ENCODE measurements around the gene RIPPLY3.
"Not testable (repeated sequence)": the region's sequence is repeated elsewhere in the genome, so short reads cannot be mapped to it uniquely, and the experiment has no call there.

RIPPLY3 gene

DNA sequence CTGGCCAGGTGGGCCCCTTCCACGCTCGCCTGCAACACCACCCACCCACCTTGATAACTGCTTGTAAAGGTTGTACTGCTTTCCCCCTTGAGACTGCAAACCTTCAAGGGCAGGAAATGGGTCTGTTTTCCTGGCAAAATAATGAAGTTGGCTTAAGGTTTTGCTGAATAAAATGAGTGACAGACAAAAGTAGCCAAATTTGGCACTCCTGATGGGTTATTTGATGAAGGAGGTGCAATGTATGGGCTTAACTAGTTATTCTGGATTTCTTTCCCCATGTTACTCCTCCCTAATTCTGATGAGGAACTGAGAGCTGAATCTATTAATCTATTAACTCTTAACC lies 25.5 kb upstream of the RIPPLY3 start:
- no peak for DNase-seq (ENCODE audit: low read depth)

- DNase-seq (ENCODE audit: low read depth): no peak
These were observed 24.4 kb upstream of the RIPPLY3 start for GRCh38 chr21:36981977-36982700.

DNA sequence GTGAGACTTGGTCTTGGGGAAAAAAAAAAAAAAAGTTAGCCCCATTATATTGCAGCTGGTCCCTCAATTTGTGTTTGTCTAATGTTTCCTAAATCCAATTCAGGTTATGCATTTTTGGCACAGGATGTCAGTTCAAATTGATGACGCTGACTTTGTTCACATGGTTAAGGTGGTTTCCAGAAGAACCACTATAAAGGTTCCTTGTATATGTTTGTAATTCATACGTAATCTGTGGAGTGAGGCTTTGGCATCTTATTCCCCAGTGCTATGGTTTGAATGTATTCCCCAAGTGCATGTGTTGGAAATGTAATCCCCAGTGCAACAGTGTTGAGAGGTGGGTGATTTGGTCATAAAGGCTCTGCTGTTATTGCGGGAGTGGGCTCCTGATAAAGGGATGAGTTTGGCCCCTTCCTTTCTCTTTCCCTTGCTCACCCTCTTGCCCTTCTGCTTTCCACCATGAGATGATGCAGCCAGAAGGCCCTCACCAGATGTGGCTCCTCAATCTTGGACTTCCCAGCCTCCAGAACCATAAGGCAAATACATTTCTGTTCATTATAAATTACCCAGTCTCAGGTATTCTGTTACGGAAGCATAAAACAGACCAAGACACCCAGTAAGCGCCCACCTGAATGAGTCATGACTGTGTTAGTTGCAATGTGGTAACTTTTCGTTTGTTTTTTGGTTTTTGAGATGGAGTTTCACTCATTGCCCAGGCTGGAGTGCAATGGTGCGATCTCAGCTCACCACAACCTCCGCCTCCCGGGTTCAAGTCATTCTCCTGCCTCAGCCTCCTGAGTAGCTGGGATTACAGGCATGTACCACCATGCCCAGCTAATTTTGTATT lies 20.5 kb upstream of the RIPPLY3 start:
- no peak for DNase-seq (ENCODE audit: low read depth)

DNA sequence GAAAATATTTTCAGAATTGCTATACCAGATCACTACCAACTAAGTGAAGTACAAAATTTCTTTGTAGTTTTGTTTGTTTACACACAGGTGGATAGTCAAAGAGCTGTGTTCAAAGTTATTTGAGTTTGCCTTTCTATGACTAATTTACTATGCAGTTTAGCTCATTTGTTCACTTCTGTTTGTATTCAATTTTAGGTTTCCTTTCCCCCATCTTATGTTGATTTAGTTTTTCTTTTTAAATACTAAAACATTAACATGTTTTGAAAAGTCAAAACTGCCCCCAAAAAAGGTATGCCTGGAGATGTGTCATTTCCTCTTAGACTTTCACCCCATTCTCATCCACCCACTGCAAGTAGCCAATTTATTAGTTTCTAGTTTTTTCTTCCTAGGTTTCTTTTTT lies 18.7 kb upstream of the RIPPLY3 start:
- DNase-seq (ENCODE audit: low read depth): no peak

GRCh38 chr21:36988536-36988935 lies 18.0 kb upstream of the RIPPLY3 start:
- DNase-seq (ENCODE audit: low read depth): no peak

- DNase-seq (ENCODE audit: low read depth): not testable (repeated sequence)
These were observed 17.3 kb upstream of the RIPPLY3 start for GRCh38 chr21:36989199-36989698.

DNA sequence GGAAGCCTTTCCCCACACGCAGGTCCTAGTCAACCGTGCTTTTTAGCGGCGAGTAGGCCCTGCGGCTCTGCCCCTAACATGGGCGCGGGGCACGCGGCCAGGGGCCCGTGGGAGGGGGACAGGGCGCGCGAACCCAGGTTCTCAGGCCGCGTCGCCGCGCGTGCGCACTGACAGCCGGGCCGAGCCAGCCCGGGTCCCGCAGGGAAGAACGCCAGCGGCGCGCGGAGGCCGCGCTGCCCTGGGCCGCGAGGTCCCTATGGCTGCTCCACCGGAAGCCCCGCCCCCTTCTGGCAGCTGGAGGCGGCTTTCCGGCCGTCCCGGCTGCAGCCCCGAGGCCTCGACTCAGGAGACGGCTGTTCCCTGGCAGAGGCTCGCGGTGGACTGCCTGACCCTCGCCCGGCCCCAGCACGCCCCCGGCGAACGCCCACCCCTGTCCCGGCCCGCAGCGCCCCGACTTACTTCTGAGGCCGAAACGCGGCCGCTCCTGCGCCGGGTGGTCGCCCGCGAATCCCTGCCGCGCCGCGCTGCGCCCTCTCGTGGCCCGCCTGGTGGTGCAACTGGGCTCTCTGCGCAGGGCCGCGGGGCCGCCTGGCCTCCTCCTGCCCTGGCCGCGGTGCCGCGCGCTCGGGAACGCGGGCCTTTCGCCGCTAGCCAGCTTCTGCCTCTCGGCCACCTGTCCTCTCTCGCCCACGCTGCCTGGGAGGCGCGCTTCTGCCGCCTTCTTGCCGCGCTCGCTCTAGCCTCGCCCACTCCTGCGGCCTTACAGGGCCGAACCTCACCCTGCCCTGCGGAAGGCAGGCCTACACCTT lies 16.6 kb upstream of the RIPPLY3 start:
- peak; percentile 90 for DNase-seq (ENCODE audit: low read depth)

DNA sequence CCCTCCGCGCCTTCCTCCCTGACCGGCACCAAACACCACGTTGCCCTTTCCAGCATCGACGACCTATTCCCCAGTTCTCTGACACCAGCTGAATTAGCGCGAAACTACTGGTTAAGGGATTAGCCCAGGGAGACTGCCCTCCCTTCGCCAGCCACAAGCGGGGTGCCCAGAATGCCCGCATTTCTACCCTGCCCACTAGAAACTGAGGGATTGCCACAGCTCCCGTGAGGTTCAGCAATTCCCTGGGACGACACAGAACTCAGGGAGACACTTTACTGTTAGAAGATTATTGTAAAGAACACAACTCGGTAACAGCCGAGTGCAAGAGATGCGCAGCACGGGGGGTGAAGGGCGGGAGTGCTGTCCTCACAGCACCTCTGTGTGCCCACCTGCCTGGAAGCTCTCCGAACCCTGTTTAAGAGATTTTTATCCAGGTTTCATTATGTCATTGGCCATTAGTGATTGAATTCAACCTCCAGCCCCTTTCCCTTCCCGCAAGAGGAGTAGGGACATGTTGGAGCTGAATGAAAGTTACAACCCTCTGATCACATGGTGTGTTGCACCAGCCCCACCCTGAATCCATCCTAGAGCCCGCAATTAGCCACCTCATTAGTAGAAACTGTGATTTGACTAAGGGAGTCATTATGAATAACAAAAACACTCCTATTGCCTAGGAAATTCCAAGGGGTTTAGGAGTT lies 15.8 kb upstream of the RIPPLY3 start:
- DNase-seq (ENCODE audit: low read depth): no peak

- no peak for DNase-seq (ENCODE audit: low read depth)
These were observed 13.8 kb upstream of the RIPPLY3 start for GRCh38 chr21:36992671-36993070.

DNA sequence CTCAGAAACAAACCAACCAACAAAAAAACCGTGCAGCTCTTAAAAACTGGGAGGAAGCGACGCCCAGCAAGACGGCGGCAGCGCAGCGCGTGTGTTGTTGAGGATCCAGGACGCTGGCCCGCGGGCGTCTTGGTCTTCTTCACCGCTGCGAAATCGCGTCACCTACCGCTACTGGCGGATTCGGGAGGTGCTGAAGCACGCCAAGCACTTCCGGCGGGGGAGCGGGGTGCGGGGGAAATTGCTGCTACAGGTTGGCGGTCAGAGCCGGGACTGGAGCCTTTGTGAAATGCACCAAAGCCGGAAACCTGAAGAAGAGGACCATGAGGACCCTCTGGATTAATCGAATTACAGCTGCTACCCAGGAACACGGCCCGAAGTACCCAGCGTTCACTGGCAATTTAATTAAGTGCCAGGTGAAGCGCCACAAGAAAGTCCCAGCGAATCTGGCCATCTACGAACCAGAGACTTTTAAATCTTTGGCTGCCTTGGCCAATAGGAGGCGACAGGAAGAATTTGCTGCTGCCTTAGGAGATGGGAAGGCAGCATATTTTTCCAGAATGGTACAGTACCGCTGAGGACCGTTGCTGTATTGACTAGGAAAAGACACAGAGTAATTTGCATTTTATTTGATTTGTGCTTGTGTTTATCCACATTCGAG lies 11.9 kb upstream of the RIPPLY3 start:
- DNase-seq (ENCODE audit: low read depth): no peak

DNA sequence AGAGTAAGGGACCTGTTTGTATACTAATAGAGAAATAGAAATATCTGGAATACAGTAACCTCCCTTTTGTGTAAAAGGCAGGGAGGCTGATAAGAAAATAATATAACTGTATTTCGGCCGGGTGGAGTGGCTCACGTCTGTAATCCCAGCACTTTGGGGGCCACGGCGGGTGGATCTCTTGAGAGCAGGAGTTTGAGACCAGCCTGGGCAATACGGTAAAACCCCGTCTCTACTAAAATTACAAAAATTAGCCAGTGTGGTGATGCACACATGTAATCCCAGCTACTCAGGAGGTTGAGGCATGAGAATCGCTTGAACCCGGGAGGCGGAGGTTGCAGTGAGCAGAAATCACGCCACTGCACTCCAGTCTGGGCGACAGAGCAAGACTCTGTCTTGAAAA lies 11.2 kb upstream of the RIPPLY3 start:
- not testable (repeated sequence) for DNase-seq (ENCODE audit: low read depth)

DNA sequence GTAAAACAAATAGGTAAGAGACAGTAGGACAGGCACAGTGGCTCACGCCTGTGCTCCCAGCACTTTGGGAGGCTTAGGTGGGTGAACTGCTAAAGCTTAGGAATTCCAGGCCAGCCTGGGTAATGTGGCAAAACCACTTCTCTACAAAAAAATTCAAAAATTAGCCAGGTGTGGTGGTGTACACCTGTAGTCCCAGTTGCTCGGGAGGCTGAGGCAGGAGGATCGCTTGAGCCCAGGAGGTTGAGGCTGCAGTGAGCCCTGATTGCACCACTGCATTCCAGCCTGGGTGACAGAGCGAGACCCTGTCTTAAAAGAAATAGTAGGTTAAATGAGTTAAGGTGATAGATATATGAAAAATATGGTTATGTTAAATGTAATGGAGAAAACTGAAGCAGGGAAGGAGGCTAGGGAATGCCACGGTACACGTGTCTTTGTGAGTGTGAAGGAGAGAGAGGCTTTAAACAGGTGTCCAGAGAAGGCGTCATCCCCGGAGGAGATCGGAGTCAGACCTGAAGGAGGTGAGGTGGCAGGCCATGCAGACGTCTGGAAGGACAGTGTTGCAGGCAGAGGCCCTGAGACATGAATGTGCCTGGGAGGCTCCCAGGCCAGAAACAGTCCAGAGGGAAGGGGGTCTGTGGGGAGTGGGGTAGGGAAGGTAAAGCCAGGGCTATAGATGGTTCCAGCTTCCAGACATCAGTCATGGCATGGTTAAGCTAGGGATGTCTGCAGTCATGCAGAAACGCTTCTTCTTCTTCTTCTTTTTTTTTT lies 7.2 kb upstream of the RIPPLY3 start:
- no peak for DNase-seq (ENCODE audit: low read depth)

DNA sequence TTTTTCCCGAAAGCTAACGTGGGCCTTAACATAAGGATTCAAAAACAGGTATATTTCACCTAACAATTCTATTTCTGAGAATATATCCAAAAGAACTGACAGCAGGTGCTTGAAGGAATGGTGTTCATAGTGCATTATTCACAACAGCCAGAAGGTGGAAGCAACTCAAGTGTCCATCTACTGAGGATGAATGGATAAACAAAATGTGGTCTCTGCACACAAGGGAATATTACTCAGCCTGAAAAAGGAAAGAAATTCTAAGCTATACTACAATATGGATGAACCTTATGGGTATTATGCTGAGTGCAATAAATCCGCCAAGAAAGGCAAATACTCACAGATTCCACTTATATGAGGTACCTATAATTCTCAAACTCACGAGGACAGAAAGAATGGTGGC lies 6.1 kb upstream of the RIPPLY3 start:
- DNase-seq (ENCODE audit: low read depth): peak; percentile 37

GRCh38 chr21:37001441-37001840 lies 5.1 kb upstream of the RIPPLY3 start:
- no peak for DNase-seq (ENCODE audit: low read depth)

GRCh38 chr21:37002851-37003250 lies 3.7 kb upstream of the RIPPLY3 start:
- DNase-seq (ENCODE audit: low read depth): not testable (repeated sequence)

- DNase-seq (ENCODE audit: low read depth): not testable (repeated sequence)
These were observed 2.6 kb upstream of the RIPPLY3 start for GRCh38 chr21:37003917-37004316.

- DNase-seq (ENCODE audit: low read depth): no peak
These were observed 685 bp upstream of the RIPPLY3 start for GRCh38 chr21:37005548-37006485.

- DNase-seq (ENCODE audit: low read depth): no peak
These were observed 2.2 kb downstream of the RIPPLY3 start for GRCh38 chr21:37008724-37009123.

- peak; percentile 79 for DNase-seq (ENCODE audit: low read depth)
These were observed 3.3 kb downstream of the RIPPLY3 start for GRCh38 chr21:37009740-37010341.

Data from ELR (cell line).